ENCODE measurements around the gene EFCC1. TPM values are rescaled to one million over a fixed set of nuclear protein-coding genes. Genes with fewer than 3 reads are reported as not detected.

EFCC1 gene
- total RNA-seq, 2 experiments from 2014 or later, result 0.16 to 0.38 TPM

DNA sequence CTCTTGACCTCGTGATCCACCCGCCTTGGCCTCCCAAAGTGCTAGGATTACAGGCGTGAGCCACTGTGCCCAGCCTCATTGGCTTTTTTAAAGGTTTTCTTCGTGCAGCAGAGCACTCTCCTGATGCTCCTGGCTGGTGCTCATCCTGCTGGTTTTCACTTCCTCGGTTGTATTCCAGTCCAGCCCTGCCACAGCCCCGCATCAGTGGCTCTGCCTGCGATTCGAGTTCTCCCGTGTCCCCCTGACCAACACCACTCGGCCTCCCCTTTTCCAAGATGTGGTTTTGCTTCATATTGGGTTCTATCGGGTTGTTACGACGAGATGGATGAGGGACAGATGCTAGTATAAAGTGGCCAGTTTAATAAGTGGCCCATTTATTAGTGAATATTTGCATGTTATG, 27.8 kb downstream of the EFCC1 start:
- H3K27me3 Mint-ChIP-seq, result no peaks in the 10 kb centered on the region
- no peak for DNase-seq
- no peak overlapping the region for H3K27ac Mint-ChIP-seq
- H3K4me1 Mint-ChIP-seq (ENCODE audit: low read depth), result peaks cover 12% of the 10 kb centered on the region
- no peaks in the 10 kb centered on the region for H3K36me3 Mint-ChIP-seq (ENCODE audit: low read depth)
- no peak overlapping the region for H3K4me3 Mint-ChIP-seq
- no peak for ATAC-seq
- CTCF ChIA-PET, result interaction anchor here (3.9 to 5.0 kb wide), 4 partner anchors 12 to 217 kb away, joined by 22 to 77 read pairs (median 35); no protein-coding TSS in a partner anchor
- intact Hi-C loops (cut with micrococcal nuclease), result loop anchor here (5.0 kb wide), 1 partner anchor 57 kb away; no protein-coding TSS in a partner anchor
- POLR2A ChIA-PET, result no interaction called here
- H3K9me3 Mint-ChIP-seq, result no peaks in the 10 kb centered on the region
- TF ChIP-seq, protein P1, sequence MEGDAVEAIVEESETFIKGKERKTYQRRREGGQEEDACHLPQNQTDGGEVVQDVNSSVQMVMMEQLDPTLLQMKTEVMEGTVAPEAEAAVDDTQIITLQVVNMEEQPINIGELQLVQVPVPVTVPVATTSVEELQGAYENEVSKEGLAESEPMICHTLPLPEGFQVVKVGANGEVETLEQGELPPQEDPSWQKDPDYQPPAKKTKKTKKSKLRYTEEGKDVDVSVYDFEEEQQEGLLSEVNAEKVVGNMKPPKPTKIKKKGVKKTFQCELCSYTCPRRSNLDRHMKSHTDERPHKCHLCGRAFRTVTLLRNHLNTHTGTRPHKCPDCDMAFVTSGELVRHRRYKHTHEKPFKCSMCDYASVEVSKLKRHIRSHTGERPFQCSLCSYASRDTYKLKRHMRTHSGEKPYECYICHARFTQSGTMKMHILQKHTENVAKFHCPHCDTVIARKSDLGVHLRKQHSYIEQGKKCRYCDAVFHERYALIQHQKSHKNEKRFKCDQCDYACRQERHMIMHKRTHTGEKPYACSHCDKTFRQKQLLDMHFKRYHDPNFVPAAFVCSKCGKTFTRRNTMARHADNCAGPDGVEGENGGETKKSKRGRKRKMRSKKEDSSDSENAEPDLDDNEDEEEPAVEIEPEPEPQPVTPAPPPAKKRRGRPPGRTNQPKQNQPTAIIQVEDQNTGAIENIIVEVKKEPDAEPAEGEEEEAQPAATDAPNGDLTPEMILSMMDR (IDR thresholded peaks at IDR 0.05), result no peak

DNA sequence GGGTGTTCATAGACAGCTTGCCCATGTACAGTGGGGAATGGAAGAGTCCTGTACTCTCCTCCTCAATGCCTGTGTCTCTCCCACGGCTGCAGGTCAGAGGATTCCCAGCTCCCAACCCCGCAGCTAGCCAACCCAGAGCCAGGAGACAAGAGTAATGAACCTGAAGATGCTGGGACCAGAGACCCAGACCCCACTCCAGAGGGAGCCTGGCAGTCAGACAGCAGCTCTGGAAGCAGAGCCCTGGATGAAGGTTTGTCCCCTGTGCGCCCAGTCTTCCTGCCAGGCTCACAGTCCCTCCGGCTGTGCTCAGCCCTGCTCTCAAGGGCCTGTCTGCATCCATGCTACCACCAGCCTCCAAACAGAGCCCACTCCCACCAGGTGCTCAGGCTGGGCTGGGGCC, 29.5 kb downstream of the EFCC1 start:
- intact Hi-C loops (cut with micrococcal nuclease), result no loop called here
- Mint-ChIP-seq H3K4me3 (no peak overlapping the region), H3K4me1 (ENCODE audit: low read depth) (peaks cover 15% of the 10 kb centered on the region), H3K9me3 (no peaks in the 10 kb centered on the region), H3K27me3 (no peaks in the 10 kb centered on the region), H3K27ac (no peak overlapping the region), H3K36me3 (ENCODE audit: low read depth) (no peaks in the 10 kb centered on the region)
- POLR2A ChIA-PET, result interaction anchor here (1.7 kb wide), 1 partner anchor 11 kb away, joined by 8 read pairs; no protein-coding TSS in a partner anchor
- TF ChIP-seq, protein P1 (IDR thresholded peaks at IDR 0.05), result no peak
- no peak for DNase-seq
- CTCF ChIA-PET, result interaction anchor here (0.6 to 2.7 kb wide), 10 partner anchors 14 to 215 kb away, joined by 3 to 15 read pairs (median 4); no protein-coding TSS in a partner anchor
- ATAC-seq, result no peak

DNA sequence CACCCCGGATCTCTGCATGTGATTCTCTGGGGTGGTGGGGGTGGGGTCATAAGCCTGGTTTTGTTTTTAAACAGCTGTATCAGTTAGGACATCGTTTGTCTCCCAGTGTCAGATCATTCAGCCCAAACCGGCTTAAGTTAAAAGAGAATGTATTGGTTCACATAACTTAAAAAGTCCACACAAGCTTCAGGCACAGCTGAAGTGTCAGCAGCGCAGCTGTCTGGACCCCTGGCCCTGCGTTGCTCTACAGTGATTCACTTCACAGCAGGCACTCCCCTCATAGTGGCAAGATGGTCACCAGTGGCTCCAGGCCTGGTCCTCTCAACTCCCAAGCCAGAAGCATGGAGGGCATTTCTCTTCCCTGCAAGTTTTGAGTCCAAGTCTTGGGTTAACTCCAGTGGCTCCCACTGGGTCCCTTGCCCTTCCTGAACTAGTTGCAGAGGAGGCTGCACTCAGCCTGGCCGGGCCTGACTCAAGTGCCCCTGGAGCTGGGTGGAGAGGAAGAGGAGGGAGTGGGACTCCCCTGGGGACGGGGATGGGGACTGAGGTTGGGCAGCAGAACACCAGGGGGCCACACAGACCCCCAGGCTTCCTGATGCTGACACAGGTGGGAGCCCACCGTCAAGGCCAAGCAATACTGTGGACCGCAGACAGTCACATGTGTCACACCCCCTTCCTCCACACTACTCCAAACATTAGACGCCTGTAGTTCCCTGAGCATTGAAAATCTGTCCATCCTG, 30.5 kb downstream of the EFCC1 start:
- no peak overlapping the region for H3K27ac Mint-ChIP-seq
- H3K4me3 Mint-ChIP-seq, result no peak overlapping the region
- ATAC-seq (no peak), DNase-seq (no peak)
- intact Hi-C loops (cut with micrococcal nuclease), result no loop called here
- ChIA-PET CTCF (interaction anchor here (1.2 to 2.7 kb wide), 3 partner anchors 21 to 61 kb away, joined by 3 to 15 read pairs (median 5); no protein-coding TSS in a partner anchor), POLR2A (interaction anchor here (1.6 kb wide), 1 partner anchor 10 kb away, joined by 3 read pairs; no protein-coding TSS in a partner anchor)
- TF ChIP-seq, protein P1 (IDR thresholded peaks at IDR 0.05), result no peak
- H3K4me1 Mint-ChIP-seq (ENCODE audit: low read depth), result peaks cover 10% of the 10 kb centered on the region
- no peaks in the 10 kb centered on the region for H3K36me3 Mint-ChIP-seq (ENCODE audit: low read depth)
- H3K9me3 Mint-ChIP-seq, result no peaks in the 10 kb centered on the region
- H3K27me3 Mint-ChIP-seq, result no peaks in the 10 kb centered on the region

DNA sequence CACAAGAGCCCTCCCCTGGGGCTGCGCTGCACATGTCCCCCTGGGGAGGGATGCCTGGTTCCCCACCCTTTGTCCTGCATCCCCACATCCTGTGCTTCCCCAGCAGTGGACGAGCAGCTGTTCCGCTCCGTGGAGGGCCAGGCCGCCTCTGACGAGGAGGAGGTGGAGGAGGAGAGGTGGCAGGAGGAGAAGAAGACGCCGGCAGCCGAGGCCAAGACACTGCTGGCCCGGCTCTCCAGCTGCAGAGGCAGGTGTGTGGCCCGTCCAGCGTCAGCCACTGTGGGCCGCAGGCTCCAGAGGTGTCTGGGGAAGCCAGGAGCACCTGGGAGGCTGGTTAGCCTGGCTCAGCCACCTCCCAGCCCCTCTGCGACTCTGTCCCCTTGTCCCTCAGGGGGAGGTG, 31.6 kb downstream of the EFCC1 start:
- H3K4me1 Mint-ChIP-seq (ENCODE audit: low read depth), result peaks cover 12% of the 10 kb centered on the region
- CTCF ChIA-PET, result no interaction called here
- TF ChIP-seq, protein P1 (IDR thresholded peaks at IDR 0.05), result no peak

DNA sequence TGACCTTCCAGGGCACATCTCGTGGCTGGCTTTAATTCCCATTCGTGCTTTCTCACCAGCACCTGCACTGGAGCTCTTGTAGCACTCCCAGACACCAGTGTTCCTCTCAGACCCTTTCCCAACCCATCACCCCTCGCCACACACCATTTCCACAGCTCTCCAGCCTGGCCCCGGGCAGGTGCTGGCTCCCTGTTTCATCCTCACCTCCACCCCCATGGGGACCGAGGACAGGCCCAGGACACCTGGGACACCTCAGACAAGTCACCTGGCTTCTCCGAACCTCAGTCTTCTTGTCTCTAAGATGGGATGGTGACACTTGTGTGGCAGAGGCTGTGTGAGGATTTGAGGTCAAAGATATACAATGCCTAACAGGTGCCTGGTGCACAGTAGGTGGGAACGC, 32.0 kb downstream of the EFCC1 start:
- Mint-ChIP-seq H3K4me1 (ENCODE audit: low read depth) (peaks cover 12% of the 10 kb centered on the region), H3K36me3 (ENCODE audit: low read depth) (no peaks in the 10 kb centered on the region), H3K9me3 (no peaks in the 10 kb centered on the region), H3K4me3 (no peak overlapping the region), H3K27me3 (no peaks in the 10 kb centered on the region), H3K27ac (no peak overlapping the region)
- TF ChIP-seq, protein P1 (IDR thresholded peaks at IDR 0.05), result no peak
- no peak for ATAC-seq
- POLR2A ChIA-PET, result interaction anchor here (1.5 kb wide), 1 partner anchor 17 kb away, joined by 3 read pairs; no protein-coding TSS in a partner anchor
- CTCF ChIA-PET, result no interaction called here
- DNase-seq, result no peak
- intact Hi-C loops (cut with micrococcal nuclease), result no loop called here

More for the DNA sequence above, 31.6 kb downstream of the EFCC1 start:
- DNase-seq (no peak), ATAC-seq (no peak)
- H3K9me3 Mint-ChIP-seq, result no peaks in the 10 kb centered on the region
- POLR2A ChIA-PET, result no interaction called here
- intact Hi-C loops (cut with micrococcal nuclease), result no loop called here
- no peak overlapping the region for H3K27ac Mint-ChIP-seq
- H3K27me3 Mint-ChIP-seq, result no peaks in the 10 kb centered on the region
- H3K36me3 Mint-ChIP-seq (ENCODE audit: low read depth), result no peaks in the 10 kb centered on the region
- H3K4me3 Mint-ChIP-seq, result no peak overlapping the region

All from activated CD8-positive, alpha-beta T cell treated with anti-CD3 and anti-CD28 coated beads for 36 hours (primary cell).